ENCODE measurements around the gene PIK3R5.

GRCh38 chr17:8957721-8958120, 7.8 kb downstream of the PIK3R5 start:
- no peak for TF ChIP-seq CTCF (IDR thresholded peaks at IDR 0.05)
- TF ChIP-seq EZH2 (IDR thresholded peaks at IDR 0.05; ENCODE audit: borderline replicate concordance, insufficient read depth, low read depth, low read length, poor library complexity, severe bottlenecking): no peak

Data from B cell (primary cell).